ENCODE data around the gene PRMT2. TPM values are rescaled to one million over a fixed set of nuclear protein-coding genes. Genes with fewer than 3 reads are reported as not detected.
A peak's percentile ranks its signal among the peaks of the same experiment; 100 is the strongest.
"Not testable (repeated sequence)": the region's sequence is repeated elsewhere in the genome, so short reads cannot be mapped to it uniquely, and the experiment has no call there.

PRMT2 gene
- total RNA-seq, 2 experiments from 2014 or later, result 110 to 117 TPM

DNA sequence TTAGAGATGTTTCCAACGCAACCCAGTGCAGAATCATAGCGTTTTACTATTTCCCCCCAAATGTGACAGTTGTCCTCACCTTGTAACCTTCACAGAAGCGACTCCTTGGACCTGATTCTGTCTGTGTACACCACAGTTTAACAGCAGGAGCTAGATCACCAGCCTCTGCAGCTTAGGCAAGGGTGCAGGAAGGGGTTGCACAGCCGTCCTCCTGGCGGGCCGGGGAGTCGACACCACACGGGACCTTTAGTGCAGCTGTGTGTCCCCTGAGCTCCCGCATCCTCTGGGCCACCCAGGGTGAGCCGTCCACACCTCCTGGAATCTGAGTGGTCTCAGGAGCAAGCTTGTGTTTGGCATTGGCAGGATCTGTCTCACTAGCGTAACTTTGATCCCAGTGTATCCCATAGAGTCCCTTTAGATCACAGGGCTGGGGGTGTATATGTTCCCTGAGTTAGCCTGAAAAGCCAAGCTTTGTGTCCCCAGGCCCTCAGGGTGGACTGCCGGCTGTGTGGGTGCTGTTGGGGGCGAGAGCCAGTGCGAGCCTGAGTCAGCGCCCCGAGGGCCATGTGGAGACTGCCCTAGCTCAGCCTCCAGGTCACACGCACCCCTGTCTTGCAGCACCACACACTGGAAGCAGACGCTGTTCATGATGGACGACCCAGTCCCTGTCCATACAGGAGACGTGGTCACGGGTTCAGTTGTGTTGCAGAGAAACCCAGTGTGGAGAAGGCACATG, 27.5 kb downstream of the PRMT2 start:
- Mint-ChIP-seq H3K4me1 (ENCODE audit: low read depth) (peaks cover 16% of the 10 kb centered on the region), H3K36me3 (ENCODE audit: low read depth) (peaks cover 33% of the 10 kb centered on the region), H3K27me3 (ENCODE audit: low read depth) (peaks cover 3% of the 10 kb centered on the region), H3K9me3 (ENCODE audit: insufficient read depth) (no peaks in the 10 kb centered on the region), H3K4me3 (no peak overlapping the region), H3K27ac (no peak overlapping the region)
- DNase-seq, result no peak
- CTCF ChIA-PET, result no interaction called here
- POLR2A ChIA-PET, result no interaction called here
- no peak for ATAC-seq

DNA sequence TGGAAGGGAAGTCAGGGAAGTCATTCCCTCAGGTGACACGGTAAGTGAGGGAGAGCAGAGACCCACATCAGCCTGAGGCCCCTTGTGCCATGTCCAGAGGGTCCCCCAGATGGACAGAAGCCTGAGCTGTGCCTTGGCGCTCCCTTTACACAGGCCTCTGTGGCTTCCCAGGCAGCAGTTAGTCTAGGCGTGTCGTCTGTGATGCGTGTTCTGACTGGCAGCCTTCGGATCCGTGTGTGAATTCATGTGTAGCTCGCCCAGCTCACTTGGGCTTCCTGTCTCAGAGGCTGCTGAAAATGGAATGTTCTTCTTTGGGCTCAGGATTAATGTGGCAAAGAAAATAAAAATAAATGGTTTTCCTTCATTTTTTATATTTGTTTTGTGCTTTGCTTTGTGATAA, 28.3 kb downstream of the PRMT2 start:
- no peak for ATAC-seq
- Mint-ChIP-seq H3K4me1 (ENCODE audit: low read depth) (peaks cover 19% of the 10 kb centered on the region), H3K4me3 (no peak overlapping the region), H3K36me3 (ENCODE audit: low read depth) (peaks cover 24% of the 10 kb centered on the region), H3K9me3 (ENCODE audit: insufficient read depth) (no peaks in the 10 kb centered on the region), H3K27ac (no peak overlapping the region), H3K27me3 (ENCODE audit: low read depth) (peaks cover 7% of the 10 kb centered on the region)
- ChIA-PET CTCF (no interaction called here), POLR2A (no interaction called here)
- no peak for DNase-seq

DNA sequence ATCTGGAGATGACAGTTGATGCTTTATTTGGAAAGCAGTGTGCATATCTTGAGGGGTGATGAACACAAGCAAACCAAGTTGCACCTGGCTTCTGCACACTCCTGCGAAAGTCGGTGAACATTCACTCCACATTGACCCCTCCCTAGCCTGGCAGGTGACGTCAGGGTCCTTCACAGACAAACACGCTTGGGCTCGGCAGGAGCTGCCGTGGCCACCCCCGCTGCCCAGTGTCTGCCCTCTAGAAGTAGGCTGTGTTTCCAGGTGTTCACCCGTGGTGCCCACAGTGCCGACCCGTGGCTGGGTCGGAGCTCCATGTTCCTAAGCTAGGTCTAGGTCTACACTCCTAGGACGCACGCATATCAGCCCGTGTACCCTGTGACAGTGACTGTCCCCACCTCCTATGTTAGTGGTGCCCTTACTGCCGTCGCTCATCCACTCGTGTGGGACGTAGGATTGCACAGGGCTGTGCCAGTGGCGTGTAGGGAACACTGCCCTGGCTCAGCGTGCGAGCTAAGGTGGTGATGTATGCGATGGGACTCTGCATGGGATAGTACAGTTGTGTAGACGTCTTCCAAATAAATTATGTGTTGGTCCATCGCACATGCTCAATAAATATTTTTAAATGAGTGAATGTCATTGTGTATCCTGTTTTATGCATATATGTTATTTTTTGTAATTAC, 29.0 kb downstream of the PRMT2 start:
- ATAC-seq, result no peak
- peaks cover 7% of the 10 kb centered on the region for H3K27me3 Mint-ChIP-seq (ENCODE audit: low read depth)
- no peak overlapping the region for H3K27ac Mint-ChIP-seq
- CTCF ChIA-PET, result no interaction called here
- no peak overlapping the region for H3K4me3 Mint-ChIP-seq
- POLR2A ChIA-PET, result interaction anchor here (1.5 kb wide), 1 partner anchor 8 kb away, joined by 3 read pairs; no protein-coding TSS in a partner anchor
- H3K4me1 Mint-ChIP-seq (ENCODE audit: low read depth), result peaks cover 18% of the 10 kb centered on the region
- no peaks in the 10 kb centered on the region for H3K9me3 Mint-ChIP-seq (ENCODE audit: insufficient read depth)
- peaks cover 19% of the 10 kb centered on the region for H3K36me3 Mint-ChIP-seq (ENCODE audit: low read depth)
- DNase-seq, result no peak

DNA sequence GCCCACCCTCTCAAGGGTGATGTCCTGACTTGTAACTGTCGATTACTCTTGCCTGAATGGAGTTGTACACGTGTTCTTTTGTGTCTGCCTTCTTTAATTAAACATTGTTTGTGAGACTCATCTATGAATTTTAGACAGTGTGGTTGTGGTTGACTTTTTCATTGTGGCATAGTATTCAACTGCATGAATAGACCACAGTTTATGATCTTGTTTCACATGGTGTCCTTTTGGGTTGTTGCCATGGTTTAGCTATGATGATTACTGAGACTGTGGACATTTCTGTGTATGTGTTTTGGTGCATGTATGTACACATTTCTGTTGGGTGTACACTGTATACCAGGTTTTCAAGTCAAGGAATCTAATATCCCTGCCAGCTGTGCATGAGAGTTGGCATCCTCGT, 30.1 kb downstream of the PRMT2 start:
- Mint-ChIP-seq H3K4me1 (ENCODE audit: low read depth) (peaks cover 12% of the 10 kb centered on the region), H3K27ac (no peak overlapping the region), H3K9me3 (ENCODE audit: insufficient read depth) (no peaks in the 10 kb centered on the region), H3K4me3 (no peak overlapping the region), H3K36me3 (ENCODE audit: low read depth) (peaks cover 18% of the 10 kb centered on the region), H3K27me3 (ENCODE audit: low read depth) (peaks cover 7% of the 10 kb centered on the region)
- CTCF ChIA-PET, result no interaction called here
- DNase-seq, result peak; percentile 15
- POLR2A ChIA-PET, result interaction anchor here (1.5 kb wide), 1 partner anchor 9 kb away, joined by 3 read pairs; no protein-coding TSS in a partner anchor
- no peak for ATAC-seq

DNA sequence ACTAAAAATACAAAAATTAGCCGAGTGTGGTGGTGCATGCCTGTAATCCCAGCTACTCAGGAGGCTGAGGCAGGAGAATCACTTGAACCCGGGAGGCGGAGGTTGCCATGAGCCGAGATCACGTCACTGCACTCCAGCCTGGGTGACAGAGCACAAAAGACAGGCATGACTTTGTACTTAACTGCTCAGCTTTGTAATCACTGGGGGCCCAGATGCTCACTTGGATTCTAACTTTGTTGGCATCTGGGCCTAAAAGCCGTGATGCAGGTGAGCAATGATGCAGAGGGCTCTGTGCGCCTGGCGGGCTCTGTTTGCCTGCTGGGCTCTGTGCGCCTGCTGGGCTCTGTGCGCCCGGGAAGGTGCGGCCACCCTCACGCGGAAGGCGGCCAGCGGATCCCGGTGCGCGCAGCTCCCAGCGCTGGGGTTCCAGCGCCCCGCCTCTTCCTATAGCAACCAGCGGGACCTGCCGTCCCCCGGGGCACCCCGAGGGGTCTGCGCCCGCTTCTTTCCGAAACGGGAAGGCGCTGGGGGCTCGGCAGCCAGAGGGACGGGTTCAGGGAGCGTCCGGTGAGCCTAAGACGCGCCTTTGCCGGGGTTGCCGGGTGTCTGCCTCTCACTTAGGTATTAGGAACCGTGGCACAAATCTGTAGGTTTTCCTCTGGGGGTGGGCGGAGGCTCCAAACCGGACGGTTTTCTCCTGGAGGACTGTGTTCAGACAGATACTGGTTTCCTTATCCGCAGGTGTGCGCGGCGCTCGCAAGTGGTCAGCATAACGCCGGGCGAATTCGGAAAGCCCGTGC, 31.7 kb downstream of the PRMT2 start:
- peak overlapping the region; percentile 78 for H3K4me3 Mint-ChIP-seq
- no peaks in the 10 kb centered on the region for H3K9me3 Mint-ChIP-seq (ENCODE audit: insufficient read depth)
- peaks cover 14% of the 10 kb centered on the region for H3K27me3 Mint-ChIP-seq (ENCODE audit: low read depth)
- H3K27ac Mint-ChIP-seq, result no peak overlapping the region
- ATAC-seq (peak; percentile 68), DNase-seq (peak; percentile 28)
- peaks cover 15% of the 10 kb centered on the region for H3K36me3 Mint-ChIP-seq (ENCODE audit: low read depth)
- peaks cover 7% of the 10 kb centered on the region for H3K4me1 Mint-ChIP-seq (ENCODE audit: low read depth)
- ChIA-PET CTCF (interaction anchor here (0.9 to 1.3 kb wide), 2 partner anchors 11 to 27 kb away, joined by 3 to 4 read pairs; no protein-coding TSS in a partner anchor), POLR2A (interaction anchor here (0.9 kb wide), 1 partner anchor 32 kb away, joined by 3 read pairs; the partner anchor contains the start of gene PRMT2)

- H3K36me3 Mint-ChIP-seq (ENCODE audit: low read depth), result peaks cover 15% of the 10 kb centered on the region
- ATAC-seq, result peak; percentile 54
- H3K4me3 Mint-ChIP-seq, result peak overlapping the region; percentile 78
- H3K27me3 Mint-ChIP-seq (ENCODE audit: low read depth), result peaks cover 14% of the 10 kb centered on the region
- H3K9me3 Mint-ChIP-seq (ENCODE audit: insufficient read depth), result no peaks in the 10 kb centered on the region
- ChIA-PET CTCF (interaction anchor here (1.3 kb wide), 1 partner anchor 12 kb away, joined by 3 read pairs; no protein-coding TSS in a partner anchor), POLR2A (interaction anchor here (0.7 kb wide), 2 partner anchors 32 to 402 kb away, joined by 3 read pairs; partner anchors contain the start of gene PRMT2)
- H3K27ac Mint-ChIP-seq, result no peak overlapping the region
- DNase-seq, result peak; percentile 23
- H3K4me1 Mint-ChIP-seq (ENCODE audit: low read depth), result peaks cover 7% of the 10 kb centered on the region
Measured at GRCh38 chr21:46667741-46668380, 32.4 kb downstream of the PRMT2 start.

GRCh38 chr21:46668381-46668780, 32.9 kb downstream of the PRMT2 start:
- Mint-ChIP-seq H3K27me3 (ENCODE audit: low read depth) (peaks cover 16% of the 10 kb centered on the region), H3K4me3 (peak overlapping the region; percentile 78), H3K36me3 (ENCODE audit: low read depth) (peaks cover 13% of the 10 kb centered on the region), H3K4me1 (ENCODE audit: low read depth) (peaks cover 7% of the 10 kb centered on the region), H3K9me3 (ENCODE audit: insufficient read depth) (no peaks in the 10 kb centered on the region), H3K27ac (no peak overlapping the region)
- ChIA-PET CTCF (no interaction called here), POLR2A (interaction anchor here (0.7 kb wide), 2 partner anchors 33 to 403 kb away, joined by 3 read pairs; partner anchors contain the start of gene PRMT2)
- ATAC-seq (no peak), DNase-seq (peak; percentile 7)

DNA sequence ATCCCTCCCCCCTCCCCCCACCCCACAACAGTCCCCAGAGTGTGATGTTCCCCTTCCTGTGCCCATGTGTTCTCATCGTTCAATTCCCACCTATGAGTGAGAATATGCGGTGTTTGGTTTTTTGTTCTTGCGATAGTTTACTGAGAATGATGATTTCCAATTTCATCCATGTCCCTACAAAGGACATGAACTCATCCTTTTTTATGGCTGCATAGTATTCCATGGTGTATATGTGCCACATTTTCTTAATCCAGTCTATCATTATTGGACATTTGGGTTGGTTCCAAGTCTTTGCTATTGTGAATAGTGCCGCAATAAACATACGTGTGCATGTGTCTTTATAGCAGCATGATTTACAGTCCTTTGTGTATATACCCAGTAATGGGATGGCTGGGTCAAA, 33.4 kb downstream of the PRMT2 start:
- DNase-seq; H3K27ac Mint-ChIP-seq; H3K4me3 Mint-ChIP-seq; POLR2A ChIA-PET; CTCF ChIA-PET; H3K9me3 Mint-ChIP-seq (ENCODE audit: insufficient read depth); H3K4me1 Mint-ChIP-seq (ENCODE audit: low read depth); H3K36me3 Mint-ChIP-seq (ENCODE audit: low read depth); ATAC-seq: not testable (repeated sequence)
- H3K27me3 Mint-ChIP-seq (ENCODE audit: low read depth), result peaks cover 16% of the 10 kb centered on the region

- ATAC-seq (no peak), DNase-seq (no peak)
- H3K27ac Mint-ChIP-seq, result no peak overlapping the region
- H3K4me3 Mint-ChIP-seq, result no peak overlapping the region
- ChIA-PET POLR2A (no interaction called here), CTCF (no interaction called here)
- no peaks in the 10 kb centered on the region for H3K9me3 Mint-ChIP-seq (ENCODE audit: insufficient read depth)
- H3K27me3 Mint-ChIP-seq (ENCODE audit: low read depth), result peaks cover 13% of the 10 kb centered on the region
- H3K36me3 Mint-ChIP-seq (ENCODE audit: low read depth), result no peaks in the 10 kb centered on the region
- H3K4me1 Mint-ChIP-seq (ENCODE audit: low read depth), result no peaks in the 10 kb centered on the region
Measured at GRCh38 chr21:46674430-46675007, 39.0 kb downstream of the PRMT2 start.

DNA sequence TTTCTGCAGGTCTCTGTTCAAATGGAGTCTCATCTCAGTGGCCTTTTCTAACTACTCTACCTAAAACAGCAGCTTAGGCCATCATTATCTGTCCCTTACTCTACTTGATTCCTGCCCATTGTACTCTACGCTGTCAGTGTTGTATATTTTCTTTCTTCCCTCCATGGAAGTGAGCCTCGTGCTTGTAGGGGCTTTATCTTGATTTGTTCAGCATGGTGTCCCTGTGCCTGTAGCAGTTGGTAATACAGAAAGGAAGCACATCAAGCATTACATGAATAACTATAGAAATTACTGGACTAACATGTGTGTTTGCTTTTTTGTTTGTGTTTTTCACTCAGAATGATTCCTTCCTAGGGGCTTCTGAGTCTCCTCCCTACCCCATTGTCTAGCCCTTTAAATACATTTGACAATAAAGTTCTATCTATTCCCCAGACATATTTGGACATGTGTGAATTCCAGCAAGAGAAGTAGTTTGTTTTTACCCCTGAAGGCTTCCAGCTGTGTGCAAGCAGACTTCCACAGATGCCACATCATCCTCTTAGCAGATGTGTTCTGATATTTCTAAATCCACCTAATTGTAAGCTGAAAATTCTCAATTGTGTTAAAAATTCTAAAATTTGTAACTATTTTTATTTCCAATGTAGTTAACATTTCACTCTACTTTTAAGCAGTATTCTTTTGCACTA, 40.3 kb downstream of the PRMT2 start:
- H3K27ac Mint-ChIP-seq, result no peak overlapping the region
- DNase-seq, result no peak
- ATAC-seq, result no peak
- no peaks in the 10 kb centered on the region for H3K36me3 Mint-ChIP-seq (ENCODE audit: low read depth)
- no peaks in the 10 kb centered on the region for H3K9me3 Mint-ChIP-seq (ENCODE audit: insufficient read depth)
- no peak overlapping the region for H3K4me3 Mint-ChIP-seq
- POLR2A ChIA-PET, result no interaction called here
- CTCF ChIA-PET, result no interaction called here
- H3K27me3 Mint-ChIP-seq (ENCODE audit: low read depth), result peaks cover 18% of the 10 kb centered on the region
- H3K4me1 Mint-ChIP-seq (ENCODE audit: low read depth), result no peaks in the 10 kb centered on the region

GRCh38 chr21:46676542-46676941, 41.1 kb downstream of the PRMT2 start:
- peaks cover 17% of the 10 kb centered on the region for H3K27me3 Mint-ChIP-seq (ENCODE audit: low read depth)
- ATAC-seq; CTCF ChIA-PET; H3K27ac Mint-ChIP-seq; H3K4me3 Mint-ChIP-seq; DNase-seq; H3K9me3 Mint-ChIP-seq (ENCODE audit: insufficient read depth); POLR2A ChIA-PET; H3K4me1 Mint-ChIP-seq (ENCODE audit: low read depth); H3K36me3 Mint-ChIP-seq (ENCODE audit: low read depth): not testable (repeated sequence)

Data from activated CD8-positive, alpha-beta T cell treated with anti-CD3 and anti-CD28 coated beads, Interleukin-2, amount 10 ng/mL, durations not matched to agents 7 days and 5 days (primary cell).